Measurements from ENCODE around the gene ZNF263. TPM values are rescaled to one million over a fixed set of nuclear protein-coding genes. Genes with fewer than 3 reads are reported as not detected.

The ZNF263 gene
- polyA plus RNA-seq: 3.5 and 4.0 TPM in 2 replicates

DNA sequence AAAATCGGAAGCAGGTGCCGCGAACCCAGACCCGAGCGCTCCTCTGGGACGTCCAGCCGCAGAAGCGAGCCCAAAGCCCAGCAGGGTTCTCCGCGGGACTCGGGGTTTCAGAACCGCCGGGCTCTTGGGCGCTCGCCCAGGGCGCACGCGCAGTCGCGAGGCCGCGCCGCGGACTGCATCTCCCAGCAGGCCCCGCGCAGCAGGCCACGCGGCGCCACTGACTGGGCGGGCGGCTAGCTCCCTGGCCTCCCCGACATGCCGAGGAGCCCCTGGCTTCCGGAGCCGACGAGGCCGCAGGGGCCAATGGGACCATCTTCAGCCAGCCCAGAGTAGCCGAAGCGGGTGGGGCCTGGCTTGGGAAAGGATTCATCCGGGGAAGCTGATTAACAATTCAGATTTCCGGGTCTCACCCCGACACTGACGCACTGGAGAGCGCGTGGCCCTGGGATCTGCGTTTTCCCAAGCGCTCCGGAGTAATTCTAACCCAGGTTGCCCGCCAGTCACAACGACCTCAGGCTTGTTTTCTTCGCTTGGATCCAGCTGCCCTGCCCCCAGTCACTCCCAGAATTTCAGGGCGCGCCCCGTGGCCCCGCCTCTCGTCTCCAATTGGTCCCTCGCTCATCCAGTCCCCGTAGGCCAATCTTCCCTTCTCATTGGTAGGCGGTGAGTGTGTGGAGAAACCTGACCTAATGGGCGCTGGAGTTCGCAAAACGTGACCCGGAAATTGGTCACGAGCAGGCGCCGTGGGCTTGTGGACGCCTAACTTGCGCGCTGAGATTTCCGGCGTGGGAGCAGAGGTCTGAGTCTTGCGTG is at the start of gene ZNF263:
Gene ZNF263, plus strand, starts transcription at position 762 of the 813 bp plus-strand sequence. CDS start 328 bp downstream, outside the sequence.

DNA sequence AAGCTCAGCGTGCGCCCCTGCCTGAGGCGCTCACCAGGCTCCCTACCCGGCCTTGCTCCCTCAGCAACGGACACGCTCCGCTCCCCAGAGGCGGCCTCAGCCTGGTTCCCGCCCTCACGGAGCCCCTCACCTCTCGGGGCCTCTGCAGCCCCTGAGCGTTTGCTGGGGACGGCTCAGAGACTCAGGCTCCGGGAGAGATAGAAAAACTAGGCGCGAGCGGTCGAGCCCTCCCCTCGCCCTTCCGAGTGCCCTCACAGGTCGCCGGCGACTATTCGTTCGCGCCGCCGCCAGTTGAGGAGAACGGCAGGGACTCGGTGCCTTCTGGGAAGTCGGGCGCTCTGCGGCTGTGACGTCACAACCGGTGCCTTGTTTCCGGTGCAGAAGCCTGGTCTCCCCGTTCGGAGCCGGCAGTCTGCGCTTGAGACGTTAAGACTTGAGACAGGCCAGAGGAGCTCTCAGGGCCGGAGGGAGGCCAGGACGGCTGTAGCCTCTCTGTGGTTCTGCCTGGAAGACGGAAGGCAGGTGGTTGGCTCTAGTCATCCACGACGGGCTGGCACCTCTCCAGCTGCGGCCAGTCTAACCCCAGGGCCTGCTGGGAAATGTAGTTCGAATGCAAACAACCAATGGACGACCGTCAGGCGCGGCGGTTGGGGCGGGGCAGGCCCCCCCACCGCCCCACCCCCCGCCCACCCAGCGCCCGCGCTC is 48.3 kb upstream of the ZNF263 start, which contains the start of gene ZNF200:
Gene ZNF200, minus strand, starts transcription at position 302 of the 705 bp plus-strand sequence. CDS start 1,403 bp downstream, outside the sequence.

DNA sequence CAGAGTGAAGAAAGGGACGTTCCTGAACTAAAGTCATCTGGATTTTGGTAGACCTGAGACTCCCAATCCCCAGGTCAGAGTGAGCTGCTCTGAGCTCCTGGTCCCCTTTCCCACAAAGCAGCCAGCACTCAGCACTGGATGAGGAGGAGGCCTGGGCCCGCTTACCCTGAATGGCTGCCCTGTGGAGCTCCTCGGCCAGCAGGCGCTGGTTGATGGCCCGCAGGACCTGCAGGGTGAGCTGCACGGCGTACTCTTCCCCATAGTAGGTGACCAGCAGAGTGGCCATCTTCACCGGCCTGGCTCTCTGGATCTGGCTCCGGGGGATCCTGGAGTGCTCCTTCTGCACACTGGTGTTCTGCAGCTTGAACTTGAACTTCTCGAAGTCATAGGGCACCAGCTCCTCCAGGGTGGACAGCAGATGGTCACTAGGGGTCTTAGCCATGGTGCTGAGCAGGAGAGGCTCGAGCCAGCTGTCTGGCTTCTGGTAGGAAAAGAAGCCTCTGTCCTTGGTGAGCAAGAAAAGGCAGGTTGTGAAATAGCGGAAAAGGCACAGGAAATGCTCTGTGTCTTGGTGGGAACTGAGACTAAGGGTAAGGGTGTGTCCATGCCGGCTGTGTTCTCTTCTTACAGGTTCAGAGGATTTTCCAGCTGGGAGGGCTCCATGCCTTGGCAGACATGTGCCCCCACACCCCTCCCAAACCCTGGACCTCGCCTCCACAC is 27.0 kb upstream of the ZNF263 start, which contains the start of gene MEFV:
Gene MEFV, minus strand, starts transcription at position 488 of the 720 bp plus-strand sequence. Its CDS starts 46 bp downstream, at position 442.

DNA sequence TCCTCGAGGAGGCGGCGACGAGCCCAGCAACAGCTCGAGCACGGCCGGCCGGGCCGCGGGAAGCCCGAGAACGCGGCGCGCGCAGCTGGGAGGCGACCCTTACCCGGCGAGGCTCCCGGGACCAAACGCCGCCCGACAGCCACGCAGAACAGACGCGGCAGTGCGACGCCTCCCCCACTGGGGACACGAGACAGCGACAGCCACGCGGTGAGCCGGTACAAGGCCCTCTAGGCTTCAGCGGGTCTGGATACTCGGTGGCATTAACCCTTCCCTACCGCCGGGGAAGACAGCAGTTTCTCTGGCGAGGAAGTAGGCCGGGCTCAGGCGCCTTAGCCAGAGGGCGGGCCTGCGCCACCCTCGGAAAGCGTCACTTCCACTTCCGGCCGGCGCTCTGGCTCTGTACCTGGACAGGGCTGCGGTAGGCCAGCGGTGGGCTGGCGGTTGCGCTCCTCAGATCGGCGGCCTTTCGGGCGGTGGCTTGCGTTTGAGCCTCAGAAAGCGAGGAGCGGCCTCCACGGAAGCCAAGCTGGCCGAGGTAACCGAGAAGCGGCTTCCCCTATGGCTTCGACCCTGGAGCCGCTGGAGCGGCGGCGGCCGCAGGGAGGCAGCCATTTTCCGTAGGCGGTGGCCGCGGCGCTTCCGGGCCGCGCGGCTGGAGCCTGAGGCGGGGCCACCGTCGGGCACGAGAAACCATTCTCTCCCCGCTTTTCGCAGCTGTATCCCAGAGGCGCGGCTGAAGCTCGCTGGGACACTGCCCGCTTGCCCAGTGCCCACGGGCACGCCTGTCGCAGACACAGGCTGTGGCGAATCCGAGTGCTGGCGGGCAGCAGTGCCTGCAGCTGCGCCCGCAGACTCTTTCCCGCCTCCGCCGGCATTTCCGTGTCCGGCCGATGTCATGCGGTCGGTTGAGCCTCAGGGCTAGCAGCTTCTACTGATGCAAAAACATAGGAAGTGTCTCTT is 22.1 kb downstream of the ZNF263 start, which contains the start of the genes TIGD7 and ZNF75A:
Gene TIGD7, minus strand, starts transcription at position 322 of the 960 bp plus-strand sequence. CDS start 4,816 bp downstream, outside the sequence.
Gene ZNF75A, plus strand, starts transcription at position 389 of the 960 bp plus-strand sequence. CDS start 2,932 bp downstream, outside the sequence.

Other genes with a start within 250 kb of the ZNF263 start
- not detected in 2 replicates for gene BICDL2, start 246.5 kb upstream of the ZNF263 start, polyA plus RNA-seq
- 0.20 TPM in 1 of 2 replicates, not detected in the other for gene MMP25, start 236.9 kb upstream of the ZNF263 start, polyA plus RNA-seq
- gene IL32, start 217.9 kb upstream of the ZNF263 start, polyA plus RNA-seq: not detected in 2 replicates
- not detected in 2 replicates for gene ZSCAN10, start 184.2 kb upstream of the ZNF263 start, polyA plus RNA-seq
- not detected in 2 replicates for gene ZNF205, start 170.9 kb upstream of the ZNF263 start, polyA plus RNA-seq
- gene ZNF213, start 148.5 kb upstream of the ZNF263 start, polyA plus RNA-seq: 1.9 and 3.4 TPM in 2 replicates
- 0.27 TPM in 1 of 2 replicates, not detected in the other for gene OR1F1, start 95.3 kb upstream of the ZNF263 start, polyA plus RNA-seq
- 3.0 and 4.7 TPM in 2 replicates for gene ZNF200, start 48.3 kb upstream of the ZNF263 start, polyA plus RNA-seq
- gene MEFV, start 26.9 kb upstream of the ZNF263 start, polyA plus RNA-seq: not detected in 2 replicates
- gene TIGD7, start 21.9 kb downstream of the ZNF263 start, polyA plus RNA-seq: 4.2 and 4.3 TPM in 2 replicates
- 10.0 and 19.0 TPM in 2 replicates for gene ZNF75A, start 22.0 kb downstream of the ZNF263 start, polyA plus RNA-seq
- not detected in 2 replicates for gene OR2C1, start 72.4 kb downstream of the ZNF263 start, polyA plus RNA-seq
- gene ZSCAN32, start 117.5 kb downstream of the ZNF263 start, polyA plus RNA-seq: 5.8 and 6.4 TPM in 2 replicates
- gene ZNF174, start 117.7 kb downstream of the ZNF263 start, polyA plus RNA-seq: 4.3 and 10.4 TPM in 2 replicates
- 1.2 and 3.0 TPM in 2 replicates for gene ZNF597, start 160.0 kb downstream of the ZNF263 start, polyA plus RNA-seq
- gene NAA60, start 160.2 kb downstream of the ZNF263 start, polyA plus RNA-seq: 90.2 and 142 TPM in 2 replicates
- gene C16orf90, start 212.0 kb downstream of the ZNF263 start, polyA plus RNA-seq: not detected in 2 replicates
- 115 and 122 TPM in 2 replicates for gene CLUAP1, start 217.5 kb downstream of the ZNF263 start, polyA plus RNA-seq